ENCODE measurements around the gene CCR5AS.

- TF ChIP-seq, protein P1, sequence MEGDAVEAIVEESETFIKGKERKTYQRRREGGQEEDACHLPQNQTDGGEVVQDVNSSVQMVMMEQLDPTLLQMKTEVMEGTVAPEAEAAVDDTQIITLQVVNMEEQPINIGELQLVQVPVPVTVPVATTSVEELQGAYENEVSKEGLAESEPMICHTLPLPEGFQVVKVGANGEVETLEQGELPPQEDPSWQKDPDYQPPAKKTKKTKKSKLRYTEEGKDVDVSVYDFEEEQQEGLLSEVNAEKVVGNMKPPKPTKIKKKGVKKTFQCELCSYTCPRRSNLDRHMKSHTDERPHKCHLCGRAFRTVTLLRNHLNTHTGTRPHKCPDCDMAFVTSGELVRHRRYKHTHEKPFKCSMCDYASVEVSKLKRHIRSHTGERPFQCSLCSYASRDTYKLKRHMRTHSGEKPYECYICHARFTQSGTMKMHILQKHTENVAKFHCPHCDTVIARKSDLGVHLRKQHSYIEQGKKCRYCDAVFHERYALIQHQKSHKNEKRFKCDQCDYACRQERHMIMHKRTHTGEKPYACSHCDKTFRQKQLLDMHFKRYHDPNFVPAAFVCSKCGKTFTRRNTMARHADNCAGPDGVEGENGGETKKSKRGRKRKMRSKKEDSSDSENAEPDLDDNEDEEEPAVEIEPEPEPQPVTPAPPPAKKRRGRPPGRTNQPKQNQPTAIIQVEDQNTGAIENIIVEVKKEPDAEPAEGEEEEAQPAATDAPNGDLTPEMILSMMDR (IDR thresholded peaks at IDR 0.05; ENCODE audit: low read depth, low read length) = no peak
- TF ChIP-seq EZH2phosphoT487 (IDR thresholded peaks at IDR 0.05; ENCODE audit: low read depth) = no peak
Measured at GRCh38 chr3:46454606-46455005, 47.7 kb upstream of the CCR5AS start.

All from OCI-LY3 (cell line).